HG02642 (cell line): Measurements from ENCODE around the gene APLP2.
A peak's percentile ranks its signal among the peaks of the same experiment; 100 is the strongest.

ENCODE experiments used
- ATAC-seq: cut with Tn5 transposase; IDR thresholded peaks from one replicate; pipeline ENCODE4 v1.9.1; 2021; ENCODE audit warnings: mild to moderate bottlenecking; ENCODE audit not compliant: unreplicated experiment, poor library complexity

The APLP2 gene

DNA sequence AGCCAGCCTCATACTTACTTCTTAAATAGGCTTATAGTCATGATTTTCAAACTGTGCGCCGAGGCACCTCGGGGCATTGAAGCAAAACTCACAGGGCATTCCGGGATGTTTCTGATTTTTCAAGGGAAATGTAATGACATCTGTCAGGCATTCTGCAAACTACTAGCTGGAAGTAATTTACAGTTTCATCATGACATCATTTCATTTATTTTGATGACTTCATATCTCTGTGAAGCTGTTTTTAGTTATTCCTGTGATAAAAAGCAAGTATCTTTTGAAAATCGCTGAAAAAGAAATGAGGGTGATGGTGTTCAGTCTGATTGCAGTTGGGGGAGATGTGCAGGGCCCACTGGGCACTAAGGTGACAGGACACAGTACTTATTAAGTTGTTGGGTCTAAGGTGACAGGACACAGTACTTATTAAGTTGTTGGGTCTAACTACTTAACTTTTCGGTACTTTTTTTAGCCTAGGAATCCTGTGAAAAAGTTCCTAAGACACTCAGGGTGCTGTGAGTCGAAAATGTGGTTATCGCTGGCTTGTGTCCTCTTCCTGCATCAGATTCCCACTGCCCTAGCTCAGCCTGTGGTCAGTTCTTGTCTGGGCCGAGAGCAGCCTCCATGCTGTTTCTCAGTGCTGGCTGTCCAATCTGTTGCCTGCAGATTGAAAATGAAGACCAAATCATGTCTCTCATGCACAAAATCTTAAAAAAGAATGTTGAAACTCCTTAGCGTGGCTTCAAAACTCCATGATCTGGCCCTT is 42.6 kb downstream of the APLP2 start:
- ATAC-seq: no peak

DNA sequence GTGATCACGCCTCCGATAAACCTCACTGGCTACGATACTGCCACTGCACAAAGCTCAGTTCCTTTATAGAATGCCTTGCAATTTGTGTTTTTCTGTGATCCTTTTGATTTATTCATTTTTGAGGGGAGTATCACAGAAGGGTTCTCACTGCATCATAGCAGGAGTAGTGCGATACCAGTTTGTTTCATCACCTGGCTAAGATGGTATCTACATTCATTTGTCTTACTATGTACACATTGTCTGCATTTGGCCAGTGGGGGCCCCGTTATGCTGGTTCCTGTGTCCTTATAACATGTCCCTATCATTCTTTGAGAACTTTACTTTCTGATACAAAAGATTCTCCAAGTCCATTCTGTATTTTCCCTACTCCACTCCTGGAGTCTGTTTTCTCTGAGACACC is 44.6 kb downstream of the APLP2 start:
- no peak for ATAC-seq

DNA sequence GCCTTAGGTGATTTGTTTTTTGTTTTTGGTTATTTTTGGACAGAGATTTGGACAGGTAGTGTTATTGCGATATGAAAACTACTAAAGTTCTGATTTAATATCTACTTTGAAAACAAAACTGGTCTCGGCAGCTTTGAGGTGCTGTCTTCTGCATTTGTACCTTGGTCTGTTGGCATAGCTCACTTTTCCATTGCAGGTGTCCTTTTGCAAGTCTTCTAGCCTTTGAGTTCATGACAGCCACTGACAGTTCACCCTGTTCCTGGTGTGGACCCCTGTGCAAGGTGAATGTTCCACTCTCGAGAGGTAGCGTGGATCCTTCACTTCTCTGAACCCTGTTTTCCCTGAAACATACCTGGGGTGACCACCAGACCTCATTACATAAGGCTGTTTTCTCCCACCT is 45.0 kb downstream of the APLP2 start:
- ATAC-seq: no peak

DNA sequence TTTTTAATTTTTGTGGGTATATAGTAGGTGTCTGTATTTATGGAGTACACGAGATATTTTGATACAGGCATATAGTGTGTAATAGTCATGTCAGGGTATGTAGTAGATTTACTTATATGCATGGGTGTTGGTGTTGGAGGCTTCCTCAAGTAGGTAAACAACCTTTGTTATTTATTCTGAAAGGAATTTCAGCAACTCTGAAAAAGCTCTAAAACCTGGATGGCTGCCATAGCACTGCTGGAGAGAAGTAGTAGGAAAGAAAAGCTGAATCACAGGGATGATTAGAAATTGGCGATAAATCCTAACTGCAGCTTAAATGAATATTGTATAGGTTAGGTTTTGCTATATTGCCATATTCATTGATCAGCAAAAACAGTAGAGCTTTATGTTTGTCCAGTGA is 45.5 kb downstream of the APLP2 start:
- no peak for ATAC-seq

DNA sequence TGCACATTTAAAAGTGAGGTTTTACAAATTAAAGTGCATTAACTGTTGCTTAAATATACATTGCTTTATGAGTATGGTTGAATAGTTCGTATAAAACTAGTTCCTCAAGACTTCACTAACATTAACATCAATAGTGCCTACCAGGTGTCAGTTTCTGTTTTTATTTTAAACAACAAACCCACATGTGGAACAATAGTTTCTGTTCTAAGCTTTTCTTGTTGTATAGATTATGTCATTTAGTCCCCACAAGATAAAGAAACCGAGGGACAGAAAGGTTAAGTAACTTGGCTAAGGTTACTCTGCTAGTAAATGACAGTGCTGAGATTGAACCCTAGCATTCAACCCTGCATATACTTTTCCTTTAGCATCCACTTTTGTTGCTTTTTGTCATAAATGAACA is 48.5 kb downstream of the APLP2 start:
- peak; percentile 82 for ATAC-seq

DNA sequence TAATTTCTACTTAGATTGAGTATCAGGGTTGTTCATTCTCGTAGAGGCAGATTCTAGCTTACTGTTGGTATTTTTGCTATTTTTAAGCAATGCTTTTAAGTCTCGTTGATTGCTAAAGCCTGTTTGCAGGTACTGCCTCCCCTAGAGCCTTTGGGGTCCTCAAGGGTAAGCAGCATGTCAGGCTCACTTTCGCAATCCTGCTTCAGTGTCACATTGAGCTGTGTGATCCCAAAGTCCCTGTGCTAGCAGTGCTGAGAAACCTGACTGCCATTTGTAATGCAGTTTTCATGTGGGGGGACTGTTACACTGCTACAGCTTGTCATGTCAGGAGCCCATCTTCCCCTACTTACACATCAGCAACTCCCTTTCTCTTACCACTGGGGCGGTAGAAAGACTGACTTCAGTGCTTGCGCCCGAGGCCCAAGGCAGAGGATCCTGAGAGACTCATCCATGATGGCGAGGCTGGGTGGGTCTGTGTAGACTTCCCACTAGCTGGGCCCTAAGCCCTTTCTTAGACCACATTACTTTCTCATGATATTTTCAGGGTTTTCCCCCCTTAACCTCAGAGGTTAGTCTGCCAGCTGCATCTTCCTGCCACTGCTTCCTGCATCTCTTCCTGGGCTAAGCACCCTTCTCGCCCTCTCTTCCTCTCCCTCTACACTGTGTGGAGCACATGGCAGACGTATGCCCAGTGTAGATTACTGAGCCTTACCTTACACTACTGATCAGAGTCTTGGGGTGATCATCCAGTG is 49.1 kb downstream of the APLP2 start:
- ATAC-seq: peak; percentile 54

DNA sequence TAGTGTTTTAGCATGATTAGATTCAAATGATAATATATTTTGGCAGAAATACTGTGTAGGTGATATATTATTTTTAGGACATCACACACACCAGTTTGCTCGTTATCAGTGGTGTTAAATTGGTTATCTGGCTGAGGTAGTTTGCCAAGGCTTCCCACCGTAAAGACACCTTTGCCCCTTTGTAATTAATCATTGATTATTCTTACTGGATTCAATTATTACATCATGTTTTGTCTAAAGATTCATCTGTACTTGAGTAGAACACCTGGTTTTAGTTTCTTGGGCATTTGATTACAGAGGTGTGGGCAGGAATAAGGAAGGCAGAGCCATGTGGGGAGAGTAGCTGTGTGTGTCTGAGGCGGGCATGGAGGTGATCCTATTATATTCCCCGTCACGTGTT is 50.4 kb downstream of the APLP2 start:
- no peak for ATAC-seq

DNA sequence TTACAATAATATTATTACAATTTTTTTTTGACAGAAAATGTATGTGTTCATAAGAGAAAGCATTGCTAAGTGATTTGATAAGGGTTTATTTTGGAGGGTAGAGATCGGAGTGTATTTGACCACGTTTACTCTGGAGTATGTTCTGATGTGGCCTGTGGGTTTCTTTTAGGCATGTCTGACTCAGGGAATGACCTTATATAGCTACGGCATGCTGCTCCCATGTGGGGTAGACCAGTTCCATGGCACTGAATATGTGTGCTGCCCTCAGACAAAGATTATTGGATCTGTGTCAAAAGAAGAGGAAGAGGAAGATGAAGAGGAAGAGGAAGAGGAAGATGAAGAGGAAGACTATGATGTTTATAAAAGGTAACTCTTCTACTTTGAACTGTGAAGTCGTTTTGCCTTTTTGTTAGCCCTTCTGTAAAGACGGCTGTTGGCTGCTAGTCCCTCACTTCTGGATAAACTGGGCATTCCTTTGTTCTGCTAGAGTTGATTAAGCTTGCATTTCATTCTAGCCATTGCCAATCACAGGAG is 51.8 kb downstream of the APLP2 start:
- ATAC-seq: no peak

DNA sequence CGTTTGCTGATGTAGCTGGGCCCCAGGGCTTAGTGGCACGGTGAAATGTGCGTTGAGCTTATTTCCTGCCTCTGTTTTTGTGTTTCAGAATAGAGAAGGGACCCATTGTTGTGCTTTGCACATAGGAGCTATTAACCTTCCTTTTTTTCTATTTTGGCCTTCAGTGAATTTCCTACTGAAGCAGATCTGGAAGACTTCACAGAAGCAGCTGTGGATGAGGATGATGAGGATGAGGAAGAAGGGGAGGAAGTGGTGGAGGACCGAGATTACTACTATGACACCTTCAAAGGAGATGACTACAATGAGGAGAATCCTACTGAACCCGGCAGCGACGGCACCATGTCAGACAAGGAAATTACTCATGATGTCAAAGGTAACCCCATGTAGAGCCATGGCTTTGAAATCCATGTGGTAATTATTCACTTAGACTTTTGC is 52.5 kb downstream of the APLP2 start:
- no peak for ATAC-seq

DNA sequence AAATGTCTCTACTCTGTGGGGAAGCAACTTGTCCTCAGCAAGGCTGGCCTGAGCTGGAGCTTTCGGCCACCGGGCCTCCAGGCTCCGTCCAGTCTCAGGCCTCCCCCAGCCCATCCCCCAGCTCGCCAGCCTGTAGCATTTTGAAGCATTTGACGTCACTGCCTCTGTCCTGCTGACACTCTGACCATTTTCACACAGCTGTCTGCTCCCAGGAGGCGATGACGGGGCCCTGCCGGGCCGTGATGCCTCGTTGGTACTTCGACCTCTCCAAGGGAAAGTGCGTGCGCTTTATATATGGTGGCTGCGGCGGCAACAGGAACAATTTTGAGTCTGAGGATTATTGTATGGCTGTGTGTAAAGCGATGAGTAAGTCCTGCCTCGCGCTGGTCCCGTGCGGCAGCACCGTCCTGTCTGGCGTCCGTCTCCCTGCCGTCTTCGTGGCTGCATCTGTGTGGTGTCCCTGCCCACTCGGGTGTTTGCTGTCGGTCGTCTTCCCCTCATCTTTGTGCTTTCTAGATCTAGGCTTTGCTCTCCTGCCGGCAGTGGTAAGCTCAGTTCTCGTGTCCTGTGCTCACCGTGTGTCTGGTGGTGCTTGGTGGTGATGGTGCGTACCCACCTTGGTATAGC is 53.8 kb downstream of the APLP2 start:
- ATAC-seq: no peak

DNA sequence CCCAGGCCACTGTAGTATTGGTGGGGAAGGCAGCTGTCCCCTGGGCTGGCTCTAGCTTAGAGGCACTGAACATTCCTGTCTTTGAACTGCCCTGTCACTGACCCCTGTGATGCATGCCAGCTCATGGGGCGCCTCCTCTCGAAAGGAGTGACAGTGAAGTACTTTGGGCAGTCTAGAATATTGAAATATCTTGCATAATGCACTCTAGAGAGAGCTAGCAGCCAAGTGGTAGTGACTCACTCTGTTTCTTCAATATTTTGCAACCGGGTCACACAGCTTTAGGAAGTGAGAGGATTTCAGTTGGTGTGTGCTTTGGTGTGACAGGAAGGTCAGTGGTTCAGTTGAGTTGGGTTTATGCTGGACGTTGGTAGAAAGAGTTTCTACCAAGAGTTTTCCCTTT is 54.4 kb downstream of the APLP2 start:
- no peak for ATAC-seq

DNA sequence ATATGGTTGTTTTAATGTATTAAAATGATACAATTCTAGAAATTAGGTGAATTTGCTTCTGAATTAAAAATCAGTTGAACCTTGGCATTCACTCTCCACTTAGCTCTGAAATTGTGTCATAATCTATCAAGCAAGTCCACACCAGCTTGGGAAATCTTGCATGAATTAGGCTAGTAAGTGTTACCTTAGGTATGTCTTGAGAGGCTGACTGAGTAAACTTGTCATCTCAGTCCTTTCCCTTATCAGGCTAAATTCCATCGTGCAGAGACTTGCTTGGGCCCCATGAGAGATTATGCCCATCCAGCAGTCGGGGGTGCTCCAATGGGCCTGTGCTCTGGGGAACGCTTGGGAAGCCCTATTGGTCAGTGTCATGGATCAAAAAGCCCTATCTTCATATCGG is 55.9 kb downstream of the APLP2 start:
- ATAC-seq: no peak

DNA sequence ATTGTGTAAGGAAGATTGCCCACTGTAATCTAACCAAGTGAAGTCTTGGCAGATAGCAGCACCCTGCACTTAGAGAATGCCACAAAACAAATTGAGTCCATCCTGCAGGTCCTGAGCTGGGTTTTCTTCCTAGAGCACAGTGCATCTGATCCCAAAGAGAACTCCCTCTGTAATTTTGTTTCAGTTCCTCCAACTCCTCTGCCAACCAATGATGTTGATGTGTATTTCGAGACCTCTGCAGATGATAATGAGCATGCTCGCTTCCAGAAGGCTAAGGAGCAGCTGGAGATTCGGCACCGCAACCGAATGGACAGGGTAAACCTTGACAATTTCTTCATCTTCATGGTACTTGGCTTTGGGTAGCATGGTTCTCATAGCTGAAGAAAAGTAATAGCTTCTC is 56.8 kb downstream of the APLP2 start:
- no peak for ATAC-seq

DNA sequence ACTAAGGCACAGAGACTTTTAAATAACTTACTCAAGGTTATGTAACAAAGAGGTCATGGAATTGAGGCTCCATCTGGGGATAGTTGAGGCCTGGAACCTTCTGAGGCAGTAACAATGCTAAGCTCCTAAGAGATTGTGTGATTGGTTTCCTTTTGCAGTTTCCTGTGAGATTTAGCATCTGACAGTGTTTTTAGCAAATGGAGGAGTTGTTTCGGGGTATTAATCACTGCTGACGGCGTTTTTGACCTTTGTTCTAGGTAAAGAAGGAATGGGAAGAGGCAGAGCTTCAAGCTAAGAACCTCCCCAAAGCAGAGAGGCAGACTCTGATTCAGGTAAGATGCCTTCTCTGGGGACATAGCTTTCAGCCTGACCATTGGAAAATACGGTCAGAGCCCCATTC is 57.8 kb downstream of the APLP2 start:
- ATAC-seq: no peak

DNA sequence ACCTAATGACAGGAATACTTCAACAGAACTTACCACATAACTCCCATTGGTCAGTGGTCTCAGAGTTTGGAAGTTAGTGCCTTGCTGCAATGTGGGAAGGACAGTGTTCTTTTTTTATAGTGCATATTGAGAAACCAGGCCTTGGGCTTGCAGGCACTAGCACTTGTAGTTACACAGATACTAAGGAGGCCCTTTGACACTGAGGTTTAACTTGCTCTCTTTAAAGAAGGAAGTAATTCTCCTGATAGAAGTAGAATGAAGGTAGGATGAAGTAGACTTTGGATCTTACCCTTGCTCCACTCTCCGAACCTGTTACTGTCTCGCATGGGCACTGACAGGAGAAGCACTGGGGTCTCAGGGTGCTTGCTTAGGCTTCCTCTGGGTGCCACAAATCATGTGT is 58.9 kb downstream of the APLP2 start:
- ATAC-seq: no peak

DNA sequence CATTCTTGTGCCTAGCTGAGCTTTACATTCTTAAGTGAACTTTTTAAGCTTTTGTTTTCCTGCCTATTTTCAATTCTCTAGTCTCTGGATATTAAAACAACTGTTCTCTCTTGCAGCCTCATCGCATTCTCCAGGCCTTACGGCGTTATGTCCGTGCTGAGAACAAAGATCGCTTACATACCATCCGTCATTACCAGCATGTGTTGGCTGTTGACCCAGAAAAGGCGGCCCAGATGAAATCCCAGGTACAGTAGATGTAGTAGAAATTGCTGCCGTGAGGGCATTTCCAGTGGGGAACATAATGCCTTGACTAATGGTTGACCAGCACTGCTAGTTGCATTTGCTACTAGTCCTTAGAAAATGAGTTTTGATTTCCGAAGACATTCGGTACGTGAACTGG is 60.2 kb downstream of the APLP2 start:
- ATAC-seq: no peak

DNA sequence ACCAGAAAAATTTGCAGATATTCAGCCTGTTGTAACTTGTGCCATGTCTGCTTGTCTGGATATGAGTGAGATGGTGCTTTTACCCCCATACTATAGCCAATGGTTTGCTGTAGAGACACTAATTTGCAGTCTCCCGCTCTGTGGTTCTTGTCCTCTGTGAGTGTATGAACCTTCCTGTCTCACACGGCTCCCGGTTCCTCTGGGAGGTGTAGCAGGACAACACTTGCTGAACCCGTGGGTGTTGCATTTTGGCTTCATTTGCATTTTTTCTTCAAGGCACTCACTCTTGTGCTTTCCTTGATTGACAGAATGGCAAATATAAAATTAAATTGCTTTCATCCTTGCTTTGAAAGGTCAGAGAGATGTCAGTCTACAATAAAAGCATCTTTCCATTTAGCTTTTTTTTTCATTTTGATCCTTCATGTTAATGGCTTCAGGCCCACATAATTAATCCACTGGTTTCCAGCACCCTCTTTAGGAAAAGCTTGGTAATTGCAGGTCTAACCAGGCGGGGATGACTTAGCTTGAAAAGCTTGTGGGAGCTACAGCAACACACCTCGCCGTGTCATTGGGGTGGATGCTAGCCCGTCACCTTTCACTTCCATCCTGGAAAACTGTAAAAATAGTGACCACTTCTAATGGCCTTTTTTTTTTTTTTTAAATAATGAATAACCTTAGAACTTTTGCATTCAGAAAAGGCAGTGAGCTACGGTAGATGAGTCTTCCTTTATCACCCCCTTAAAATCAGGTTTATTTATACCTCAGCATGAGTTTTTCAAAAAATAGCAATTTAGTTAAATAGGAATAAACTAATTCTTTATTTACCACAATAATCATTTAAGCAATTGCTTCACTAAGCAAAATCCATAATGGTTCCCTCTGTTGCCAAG is 62.5 kb downstream of the APLP2 start:
- peak; percentile 76 for ATAC-seq

DNA sequence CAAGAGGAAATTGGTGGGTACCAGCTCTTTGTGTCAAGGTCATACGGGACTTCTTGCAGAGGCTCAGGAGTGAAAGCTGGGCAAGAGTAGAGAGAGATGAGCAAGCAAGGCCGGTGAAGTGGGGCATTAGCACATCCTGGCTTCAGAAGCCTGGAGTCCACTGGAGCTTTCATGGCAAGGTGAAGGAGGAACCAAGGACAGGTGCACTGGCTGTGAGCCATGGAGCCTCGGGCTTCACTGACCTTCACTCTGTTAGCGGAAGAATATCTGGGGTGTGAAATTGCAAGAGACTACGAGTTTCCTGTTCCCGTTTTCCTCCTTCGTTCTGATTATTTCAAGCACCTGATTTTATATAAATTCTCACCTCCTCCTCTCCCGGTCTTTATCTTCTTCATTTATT is 64.0 kb downstream of the APLP2 start:
- ATAC-seq: no peak

DNA sequence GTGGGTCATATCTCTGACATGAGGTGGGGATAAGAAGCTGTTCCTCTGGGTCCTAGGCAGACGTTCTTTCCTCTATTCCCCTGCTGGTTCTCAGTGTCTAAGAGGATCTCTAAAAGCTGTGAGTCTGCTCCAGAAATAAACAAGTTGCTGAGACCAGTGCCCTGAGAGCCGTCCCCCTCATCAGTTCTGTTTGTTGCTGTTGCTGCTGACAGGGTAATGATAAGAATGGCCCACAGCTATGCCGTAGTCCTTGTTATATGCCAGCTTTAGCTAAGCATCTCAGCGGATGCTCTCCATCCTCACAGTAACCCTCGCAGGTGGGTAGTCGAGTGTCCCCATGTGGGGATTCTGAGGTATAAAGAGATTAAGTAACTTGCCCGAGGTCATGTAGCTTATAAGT is 66.4 kb downstream of the APLP2 start:
- ATAC-seq: no peak

DNA sequence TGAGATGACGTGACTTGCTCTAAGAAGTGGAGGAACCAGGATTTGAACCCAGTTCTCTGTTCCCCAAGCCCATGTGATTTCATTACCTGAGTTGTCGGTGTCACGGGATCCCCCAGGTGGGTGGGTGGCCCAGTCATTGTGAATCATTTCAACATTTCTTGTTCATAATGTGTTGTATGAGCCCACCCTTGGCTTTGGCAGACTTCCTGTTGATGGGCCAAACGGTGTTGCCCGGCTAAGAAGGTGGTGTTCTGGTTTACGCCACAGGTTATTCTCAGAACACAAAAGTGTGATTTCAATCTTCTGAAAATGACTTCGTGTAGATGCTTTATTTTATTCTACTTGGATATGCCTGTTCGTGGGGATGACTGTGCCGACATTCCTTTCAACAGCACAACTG is 68.3 kb downstream of the APLP2 start:
- ATAC-seq: no peak
